Breast epithelium (tissue), 3 donors: ENCODE measurements around the gene NCDN.

ENCODE experiments used
- POLR2A ChIP-seq: fragments of 450-650 bp; IDR thresholded peaks from one replicate; pipeline ENCODE4 v1.6.1; 2016; ENCODE audit warnings: antibody characterized with exemption, mild to moderate bottlenecking, moderate library complexity
- POLR2AphosphoS5 ChIP-seq, 3 donors: sonication (generic); formaldehyde crosslinking; IDR thresholded peaks; one replicate each; pipeline ENCODE4 v1.6.1; 2017; ENCODE audit warnings: antibody characterized with exemption in 3 of 3
- TF ChIP-seq, protein P1 (sequence below), 3 donors: fragments of 450-650 bp; IDR thresholded peaks; one replicate each; pipeline ENCODE4 v1.5.1; 2016 to 2017; ENCODE audit warnings: antibody characterized with exemption in 3 of 3, mild to moderate bottlenecking in 3 of 3, moderate library complexity in 3 of 3

DNA sequence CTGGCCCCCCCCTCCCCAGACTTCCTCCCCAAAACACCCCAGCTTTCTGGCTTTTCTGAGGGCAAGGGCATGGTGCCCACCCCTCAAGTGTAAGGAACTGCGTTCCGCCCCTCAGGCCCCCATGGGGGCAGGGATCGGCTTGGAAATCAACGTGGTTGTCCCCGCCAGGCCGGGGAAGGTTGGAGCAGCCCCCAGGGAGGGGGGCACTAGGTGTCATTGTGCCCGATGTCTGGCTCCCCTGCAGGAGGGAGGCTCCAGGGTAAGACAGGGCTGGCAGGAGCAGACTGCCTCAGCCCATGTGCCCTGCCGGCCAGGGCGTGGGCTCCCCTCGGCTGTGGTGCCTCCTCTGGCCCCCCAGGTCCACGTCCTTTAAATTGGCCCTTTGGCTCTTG is 8.1 kb downstream of the NCDN start:
- TF ChIP-seq, protein P1, sequence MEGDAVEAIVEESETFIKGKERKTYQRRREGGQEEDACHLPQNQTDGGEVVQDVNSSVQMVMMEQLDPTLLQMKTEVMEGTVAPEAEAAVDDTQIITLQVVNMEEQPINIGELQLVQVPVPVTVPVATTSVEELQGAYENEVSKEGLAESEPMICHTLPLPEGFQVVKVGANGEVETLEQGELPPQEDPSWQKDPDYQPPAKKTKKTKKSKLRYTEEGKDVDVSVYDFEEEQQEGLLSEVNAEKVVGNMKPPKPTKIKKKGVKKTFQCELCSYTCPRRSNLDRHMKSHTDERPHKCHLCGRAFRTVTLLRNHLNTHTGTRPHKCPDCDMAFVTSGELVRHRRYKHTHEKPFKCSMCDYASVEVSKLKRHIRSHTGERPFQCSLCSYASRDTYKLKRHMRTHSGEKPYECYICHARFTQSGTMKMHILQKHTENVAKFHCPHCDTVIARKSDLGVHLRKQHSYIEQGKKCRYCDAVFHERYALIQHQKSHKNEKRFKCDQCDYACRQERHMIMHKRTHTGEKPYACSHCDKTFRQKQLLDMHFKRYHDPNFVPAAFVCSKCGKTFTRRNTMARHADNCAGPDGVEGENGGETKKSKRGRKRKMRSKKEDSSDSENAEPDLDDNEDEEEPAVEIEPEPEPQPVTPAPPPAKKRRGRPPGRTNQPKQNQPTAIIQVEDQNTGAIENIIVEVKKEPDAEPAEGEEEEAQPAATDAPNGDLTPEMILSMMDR (IDR thresholded peaks at IDR 0.05): no peak
- TF ChIP-seq POLR2A (no peak), POLR2AphosphoS5 (IDR thresholded peaks at IDR 0.05) (no peak)
